Esophagus squamous epithelium (tissue), 5 donors: ENCODE data around the gene TET3. TPM values are rescaled to one million over a fixed set of nuclear protein-coding genes. Genes with fewer than 3 reads are reported as not detected.

Experiments
- DNase-seq: peaks from one replicate; lab custom pipeline; 2025; lab: John Stamatoyannopoulos, UW
- H3K27ac ChIP-seq, 4 donors: fragments of 200-600 bp; sonication (generic); one replicate each; pipeline ENCODE4 v1.5.1; 2016 to 2019; ENCODE audit warnings: mild to moderate bottlenecking in 1 of 4
- H3K27me3 ChIP-seq, 4 donors: fragments of 200-600 bp; sonication (generic); 1 replicate in 3 of 4; 2 replicates in 1 of 4; pipeline versions ENCODE4 v1.5.1 to v1.6.0; 2017 to 2021; ENCODE audit warnings: antibody characterized with exemption in 1 of 4
- H3K36me3 ChIP-seq, 3 donors: fragments of 200-600 bp; sonication (generic); one replicate each; pipeline ENCODE4 v1.5.1; 2016 to 2019
- H3K4me1 ChIP-seq, 3 donors: fragments of 200-600 bp; sonication (generic); one replicate each; pipeline ENCODE4 v1.5.1; 2017 to 2019
- H3K4me3 ChIP-seq, 4 donors: fragments of 200-600 bp; sonication (generic); 1 replicate in 3 of 4; 2 replicates in 1 of 4; pipeline ENCODE4 v1.5.1; 2016 to 2019; ENCODE audit warnings: mild to moderate bottlenecking in 2 of 4, moderate library complexity in 1 of 4
- H3K9me3 ChIP-seq, 3 donors: fragments of 200-600 bp; sonication (generic); one replicate each; pipeline ENCODE4 v1.5.1; 2016 to 2019
- POLR2A ChIP-seq, 4 donors: fragments of 450-650 bp; IDR thresholded peaks; one replicate each; pipeline ENCODE4 v1.6.1; 2017; ENCODE audit warnings: antibody characterized with exemption in 4 of 4, mild to moderate bottlenecking in 4 of 4, moderate library complexity in 3 of 4
- WGBS, 2 donors: methylation state at CpG; one replicate each; pipeline ENCODE4 v1.1.5; 2018; 5-methylcytosine and 5-hydroxymethylcytosine counted together
- intact Hi-C: fragments of 100-400 bp; cut with DNase I; formaldehyde crosslinking; loops from one replicate; pipeline ENCODE4 v1.15.0; 2022
- total RNA-seq, 4 donors: library from RNA; depleted of rRNA; stranded (reverse); fragments of >200 nt; gene quantifications; one replicate each; pipeline ENCODE4 v1.1.0, GENCODE V29; 2016
- TF ChIP-seq, protein P1 (sequence below), 6 experiments: fragments of 450-650 bp in 4 of 6; fragments of 200-600 bp in 2 of 6; sonication (generic) in 2 of 6; IDR thresholded peaks; one replicate each; pipeline ENCODE4 v1.5.1; 2016 to 2019; ENCODE audit warnings: antibody characterized with exemption in 6 of 6, mild to moderate bottlenecking in 4 of 6, moderate library complexity in 4 of 6
- donor health status: DM: yes; HTN: yes; CAD: no.

TET3 gene
- total RNA-seq, 4 donors from 2014 or later, result 6.6 to 20.2 (median 16.2) TPM

DNA sequence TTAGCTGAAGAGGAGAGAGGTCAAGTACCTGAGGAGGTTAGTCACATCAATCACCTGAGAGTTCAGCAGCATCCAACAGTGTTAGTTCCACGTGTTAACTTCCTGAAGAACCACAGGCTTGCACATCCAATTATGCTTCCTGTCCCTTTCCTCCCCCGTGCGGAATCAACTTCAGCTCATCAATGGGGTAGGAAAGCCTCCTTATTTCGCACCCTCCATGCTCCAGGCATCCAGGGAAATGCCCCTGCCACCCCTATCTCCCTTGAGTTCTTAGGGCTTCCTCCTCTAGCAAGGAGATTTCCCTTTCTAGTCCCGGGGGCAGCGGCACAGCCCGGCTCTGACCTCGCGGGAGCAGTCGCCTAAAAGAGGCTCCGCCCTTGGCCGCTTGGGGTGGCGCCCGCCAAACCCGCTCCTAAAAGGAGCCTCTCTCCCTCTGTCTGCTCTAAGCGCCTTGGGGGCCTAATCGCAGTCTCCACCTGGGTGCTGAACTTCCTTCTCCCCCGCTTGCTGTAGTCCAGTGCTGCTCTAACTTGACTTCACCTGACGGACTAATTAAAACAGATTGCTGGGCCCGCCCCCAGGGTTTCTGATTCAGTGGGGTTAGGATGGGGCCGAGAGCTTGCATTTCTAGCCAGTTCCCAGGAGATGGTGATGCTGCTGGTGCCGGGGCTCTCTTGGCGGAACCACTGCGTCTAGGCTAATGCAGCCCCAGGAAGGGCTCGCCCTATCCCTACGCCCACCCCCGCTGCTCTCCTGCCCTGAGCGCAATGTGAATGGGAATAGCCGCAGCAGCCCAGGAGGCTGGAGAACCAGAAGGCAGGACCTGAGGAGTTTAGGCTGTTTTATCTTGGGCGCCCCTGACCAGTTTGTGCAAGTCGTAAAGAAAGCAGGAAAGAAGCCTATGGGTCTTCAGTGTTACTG is 3.4 kb upstream of the TET3 start:
- H3K4me1 ChIP-seq, result peaks cover 44 to 69% (median 54%) of the 10 kb centered on the region in 3 donors
- TF ChIP-seq POLR2A (IDR thresholded peaks at IDR 0.05), result no peak
- TF ChIP-seq, protein P1, sequence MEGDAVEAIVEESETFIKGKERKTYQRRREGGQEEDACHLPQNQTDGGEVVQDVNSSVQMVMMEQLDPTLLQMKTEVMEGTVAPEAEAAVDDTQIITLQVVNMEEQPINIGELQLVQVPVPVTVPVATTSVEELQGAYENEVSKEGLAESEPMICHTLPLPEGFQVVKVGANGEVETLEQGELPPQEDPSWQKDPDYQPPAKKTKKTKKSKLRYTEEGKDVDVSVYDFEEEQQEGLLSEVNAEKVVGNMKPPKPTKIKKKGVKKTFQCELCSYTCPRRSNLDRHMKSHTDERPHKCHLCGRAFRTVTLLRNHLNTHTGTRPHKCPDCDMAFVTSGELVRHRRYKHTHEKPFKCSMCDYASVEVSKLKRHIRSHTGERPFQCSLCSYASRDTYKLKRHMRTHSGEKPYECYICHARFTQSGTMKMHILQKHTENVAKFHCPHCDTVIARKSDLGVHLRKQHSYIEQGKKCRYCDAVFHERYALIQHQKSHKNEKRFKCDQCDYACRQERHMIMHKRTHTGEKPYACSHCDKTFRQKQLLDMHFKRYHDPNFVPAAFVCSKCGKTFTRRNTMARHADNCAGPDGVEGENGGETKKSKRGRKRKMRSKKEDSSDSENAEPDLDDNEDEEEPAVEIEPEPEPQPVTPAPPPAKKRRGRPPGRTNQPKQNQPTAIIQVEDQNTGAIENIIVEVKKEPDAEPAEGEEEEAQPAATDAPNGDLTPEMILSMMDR (IDR thresholded peaks at IDR 0.05), result peak in 2 of 6 experiments; percentile 10 to 22
- 9 to 11% methylated on average over 23 to 29 of the region's 31 CpGs for WGBS, 2 donors
- H3K27me3 ChIP-seq, result no peaks in the 10 kb centered on the region
- H3K9me3 ChIP-seq, result no peaks in the 10 kb centered on the region
- no peaks in the 10 kb centered on the region for H3K36me3 ChIP-seq
- DNase-seq, result no peak
- H3K27ac ChIP-seq, result peak overlapping the region; percentile 78 to 99 (median 97)
- intact Hi-C loops, result loop anchor here (5.0 kb wide), 1 partner anchor 54 kb away; the partner anchor contains the start of gene DGUOK
- peak overlapping the region; percentile 30 to 64 (median 46) for H3K4me3 ChIP-seq

DNA sequence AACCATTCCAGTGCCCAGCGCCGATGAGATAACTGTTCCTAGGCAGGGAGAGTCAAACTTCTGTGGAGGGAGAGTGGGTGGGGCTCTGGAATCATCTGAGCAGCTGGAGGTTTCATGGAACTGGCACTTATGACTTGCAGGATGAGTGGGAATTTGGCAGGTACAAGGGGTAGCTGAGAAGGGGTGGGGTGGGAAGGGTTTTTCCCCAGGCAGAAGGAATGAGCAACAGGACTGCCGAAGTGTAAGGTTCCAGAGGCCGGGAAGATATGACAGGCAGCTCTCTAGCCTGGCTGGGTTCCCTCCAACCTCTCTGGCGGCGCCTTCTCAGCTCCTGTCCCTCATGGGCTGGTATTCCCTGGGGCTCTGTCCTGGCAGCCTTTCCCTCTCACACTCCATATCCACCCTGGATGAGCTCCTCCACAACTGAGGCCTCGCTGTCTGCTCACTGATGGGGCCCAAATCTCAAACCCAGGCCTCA is 2.5 kb upstream of the TET3 start:
- H3K4me3 ChIP-seq, result peak overlapping the region in 3 of 4 donors; percentile 46 to 64 (median 46)
- no peaks in the 10 kb centered on the region for H3K36me3 ChIP-seq
- intact Hi-C loops, result loop anchor here (5.0 kb wide), 1 partner anchor 55 kb away; the partner anchor contains the start of gene DGUOK
- peak overlapping the region; percentile 78 to 99 (median 97) for H3K27ac ChIP-seq
- WGBS, 2 donors, result 49 to 54% methylated on average over 7 of the region's 7 CpGs
- H3K9me3 ChIP-seq, result no peaks in the 10 kb centered on the region
- TF ChIP-seq POLR2A (IDR thresholded peaks at IDR 0.05), result no peak
- TF ChIP-seq, protein P1 (IDR thresholded peaks at IDR 0.05), result no peak
- no peak for DNase-seq
- H3K4me1 ChIP-seq, result peaks cover 49 to 78% (median 59%) of the 10 kb centered on the region in 3 donors
- no peaks in the 10 kb centered on the region for H3K27me3 ChIP-seq

- H3K4me3 ChIP-seq, result peak overlapping the region; percentile 71 to 89 (median 78)
- H3K36me3 ChIP-seq, result no peaks in the 10 kb centered on the region
- H3K4me1 ChIP-seq, result peaks cover 63 to 91% (median 69%) of the 10 kb centered on the region in 3 donors
- whole genome bisulfite sequencing, 2 donors, result 20 to 24% methylated on average over 22 to 29 of the region's 35 CpGs
- TF ChIP-seq, protein P1 (IDR thresholded peaks at IDR 0.05), result peak in 1 of 6 experiments; percentile 25
- peak in 1 of 4 donors; percentile 47 for TF ChIP-seq POLR2A (IDR thresholded peaks at IDR 0.05)
- no peaks in the 10 kb centered on the region for H3K9me3 ChIP-seq
- peak overlapping the region; percentile 91 to 99 (median 97) for H3K27ac ChIP-seq
- intact Hi-C loops, result loop anchor here (5.0 kb wide), 1 partner anchor 56 kb away; the partner anchor contains the start of gene DGUOK
- no peaks in the 10 kb centered on the region for H3K27me3 ChIP-seq
- DNase-seq, result no peak
These were observed 1.1 kb upstream of the TET3 start for GRCh38 chr2:73983322-73984202.

- intact Hi-C loops, result loop anchor here (5.0 kb wide), 1 partner anchor 58 kb away; the partner anchor contains the start of gene DGUOK
- DNase-seq, result no peak
- Histone ChIP-seq H3K27ac (peak overlapping the region; percentile 91 to 99 (median 97)), H3K27me3 (no peaks in the 10 kb centered on the region), H3K36me3 (peaks cover 0 to 9% (median 0%) of the 10 kb centered on the region in 3 donors), H3K4me3 (peak overlapping the region; percentile 71 to 89 (median 78)), H3K4me1 (peaks cover 63 to 91% (median 63%) of the 10 kb centered on the region in 3 donors), H3K9me3 (no peaks in the 10 kb centered on the region)
- peak in 1 of 4 donors; percentile 28 for TF ChIP-seq POLR2A (IDR thresholded peaks at IDR 0.05)
- TF ChIP-seq, protein P1 (IDR thresholded peaks at IDR 0.05), result no peak
- no CpG with 5 or more reads among the region's 58 CpGs for WGBS, 2 donors
These were observed 205 bp downstream of the TET3 start for GRCh38 chr2:73984922-73985307.
